Stimulated activated CD8-positive, alpha-beta memory T cell treated with anti-CD3 and anti-CD28 coated beads, Interleukin-4, amount 100 ng/mL, for 1 hour (primary cell): ENCODE measurements around the gene HSD17B14.
"Not testable (repeated sequence)": the region's sequence is repeated elsewhere in the genome, so short reads cannot be mapped to it uniquely, and the experiment has no call there.

Experiments used
- DNase-seq, 2 donors: peaks; one replicate each; pipeline ENCODE4 v3.0.0-alpha.2; 2020; ENCODE audit warnings: low read depth in 2 of 2, low spot score in 1 of 2

The HSD17B14 gene

DNA sequence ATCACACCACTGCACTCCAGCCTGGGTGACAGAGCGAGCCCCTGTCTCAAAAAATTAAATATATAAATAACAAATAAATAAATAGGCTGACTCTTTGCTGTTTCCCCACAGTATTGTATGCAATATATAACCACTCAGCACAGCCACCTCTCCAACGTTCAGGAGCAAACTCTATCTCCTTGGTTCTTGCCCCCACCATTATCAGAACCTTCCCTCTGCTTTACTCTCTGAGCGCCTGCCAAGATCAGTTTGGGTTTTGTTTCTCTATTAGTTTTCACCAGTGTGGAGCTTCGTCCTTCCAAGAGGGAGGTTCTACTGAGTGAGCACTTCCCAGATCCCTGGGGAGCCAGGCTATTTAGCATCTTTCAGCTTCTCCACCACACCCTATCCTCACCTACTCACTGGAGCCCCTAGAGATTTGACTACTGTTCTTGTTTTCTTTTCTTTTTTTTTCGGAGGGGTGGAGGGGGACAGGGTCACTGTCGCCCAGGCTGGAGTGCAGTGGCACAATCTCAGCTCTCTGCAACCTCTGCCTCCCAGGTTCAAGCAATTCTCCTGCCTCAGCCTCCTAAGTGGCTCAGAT lies 68.0 kb downstream of the HSD17B14 start:
- DNase-seq = not testable (repeated sequence)

DNA sequence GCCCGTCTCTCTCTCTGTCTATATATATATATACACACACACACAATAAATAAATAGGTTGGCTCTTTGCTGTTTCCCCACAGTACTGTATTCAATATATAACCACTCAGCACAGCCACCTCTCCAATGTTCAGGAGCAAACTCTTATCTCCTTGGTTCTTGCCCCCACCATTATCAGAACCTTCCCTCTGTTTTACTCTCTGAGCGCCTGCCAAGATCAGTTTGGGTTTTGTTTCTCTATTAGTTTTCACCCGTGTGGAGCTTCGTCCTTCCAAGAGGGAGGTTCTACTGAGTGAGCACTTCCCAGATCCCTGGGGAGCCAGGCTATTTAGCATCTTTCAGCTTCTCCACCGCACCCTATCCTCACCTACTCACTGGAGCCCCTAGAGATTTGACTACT lies 70.5 kb downstream of the HSD17B14 start:
- DNase-seq = not testable (repeated sequence)
